T-cell (primary cell): ENCODE measurements around the gene MMP20. TPM values are rescaled to one million over a fixed set of nuclear protein-coding genes. Genes with fewer than 3 reads are reported as not detected.

Experiments used
- ATAC-seq, 4 experiments: fragments of 200-7000 bp in 3 of 4; fragments of 150-1000 bp in 1 of 4; cut with Tn5 transposase; replicated peaks in 1 of 4; 1 replicate in 3 of 4; 2 replicates in 1 of 4; pipeline ENCODE4 v1.10.0; 2021; ENCODE audit warnings: moderate library complexity in 3 of 4, mild to moderate bottlenecking in 2 of 4, moderate number of reproducible peaks in 1 of 4
- CTCF ChIA-PET, 2 donors: fragments of 300-600 bp; sonication (Branson Sonifier 250); formaldehyde crosslinking; loops; one replicate each; lab custom pipeline; 2022; ENCODE audit warnings: antibody characterized with exemption in 2 of 2; lab: Charles Lee
- POLR2A ChIA-PET, 2 donors: fragments of 300-600 bp; sonication (Branson Sonifier 250); formaldehyde crosslinking; loops; one replicate each; lab custom pipeline; 2022; ENCODE audit warnings: antibody characterized with exemption in 2 of 2; lab: Charles Lee
- DNase-seq, 35 experiments: peaks; one replicate each; pipeline versions ENCODE4 v3.0.0 to v3.0.0-alpha.2; 2013 to 2023
- H3K27ac ChIP-seq: one replicate; pipeline ENCODE4 v1.5.1; 2013; ENCODE audit warnings: low read length
- H3K27me3 ChIP-seq, 2 experiments: replicated peaks in 1 of 2; 1 replicate in 1 of 2; 2 replicates in 1 of 2; pipeline versions ENCODE4 v1.6.1 to v1.7.0; 2013; ENCODE audit warnings: low read length in 1 of 2, mixed read lengths in 1 of 2; ENCODE audit not compliant: control insufficient read depth in 2 of 2, insufficient read depth in 2 of 2; ENCODE audit errors: extremely low read depth in 1 of 2
- H3K36me3 ChIP-seq, 2 donors: 1 replicate in 1 of 2; 2 replicates in 1 of 2; pipeline versions ENCODE4 v1.6.1 to v1.7.0; 2013; ENCODE audit warnings: low read length in 1 of 2; ENCODE audit not compliant: control insufficient read depth in 2 of 2, insufficient read depth in 1 of 2; ENCODE audit errors: extremely low read depth in 1 of 2
- H3K4me1 ChIP-seq, 2 experiments: 1 replicate in 1 of 2; 2 replicates in 1 of 2; pipeline versions ENCODE4 v1.6.1 to v1.7.0; 2013; ENCODE audit warnings: low read length in 2 of 2, mixed read lengths in 1 of 2; ENCODE audit not compliant: insufficient read depth in 2 of 2, control insufficient read depth in 1 of 2; ENCODE audit errors: extremely low read depth in 1 of 2
- H3K4me3 ChIP-seq, 2 donors: 1 replicate in 1 of 2; 2 replicates in 1 of 2; pipeline versions ENCODE4 v1.5.1 to v1.7.0; 2013; ENCODE audit warnings: mild to moderate bottlenecking in 2 of 2, low read length in 1 of 2, moderate library complexity in 1 of 2; ENCODE audit not compliant: control insufficient read depth in 1 of 2; ENCODE audit errors: extremely low read depth in 1 of 2
- H3K9me3 ChIP-seq: 2 replicates; pipeline ENCODE4 v1.7.0; 2013
- H3K27ac Mint-ChIP-seq, 2 donors: one replicate each; pipeline ENCODE4 v1.8.0; 2020 to 2021; ENCODE audit warnings: mild to moderate bottlenecking in 2 of 2, mixed read lengths in 2 of 2
- H3K27me3 Mint-ChIP-seq, 2 donors: one replicate each; pipeline ENCODE4 v1.8.0; 2021 to 2022; ENCODE audit warnings: mixed read lengths in 2 of 2
- H3K36me3 Mint-ChIP-seq: one replicate; pipeline ENCODE4 v1.8.0; 2021; ENCODE audit warnings: mixed read lengths
- H3K4me1 Mint-ChIP-seq, 3 donors: one replicate each; pipeline ENCODE4 v1.8.0; 2020 to 2022; ENCODE audit warnings: mixed read lengths in 3 of 3, mild to moderate bottlenecking in 1 of 3
- H3K4me3 Mint-ChIP-seq, 3 donors: one replicate each; pipeline ENCODE4 v1.8.0; 2020 to 2022; ENCODE audit warnings: mild to moderate bottlenecking in 3 of 3, mixed read lengths in 3 of 3, moderate library complexity in 3 of 3
- H3K9me3 Mint-ChIP-seq, 3 donors: one replicate each; pipeline ENCODE4 v1.8.0; 2020 to 2022; ENCODE audit warnings: mixed read lengths in 3 of 3
- WGBS: methylation state at CpG from one replicate; pipeline ENCODE4 v1.1.5; 2013; ENCODE audit warnings: missing lambda C conversion rate; ENCODE audit not compliant: insufficient coverage; 5-methylcytosine and 5-hydroxymethylcytosine counted together
- total RNA-seq, 35 experiments: library from RNA in 6 of 35; stranded (reverse) in 6 of 35; fragments of 120-200 nt in 1 of 35; gene quantifications; one replicate each; pipeline versions ENCODE4 v1.2.1 to v1.2.4 and lab custom pipeline; 2013 to 2026

The MMP20 gene
- total RNA-seq, 5 donors from 2014 or later (not counting 1 experiment from before 2014, with no cell fraction given), result not detected

DNA sequence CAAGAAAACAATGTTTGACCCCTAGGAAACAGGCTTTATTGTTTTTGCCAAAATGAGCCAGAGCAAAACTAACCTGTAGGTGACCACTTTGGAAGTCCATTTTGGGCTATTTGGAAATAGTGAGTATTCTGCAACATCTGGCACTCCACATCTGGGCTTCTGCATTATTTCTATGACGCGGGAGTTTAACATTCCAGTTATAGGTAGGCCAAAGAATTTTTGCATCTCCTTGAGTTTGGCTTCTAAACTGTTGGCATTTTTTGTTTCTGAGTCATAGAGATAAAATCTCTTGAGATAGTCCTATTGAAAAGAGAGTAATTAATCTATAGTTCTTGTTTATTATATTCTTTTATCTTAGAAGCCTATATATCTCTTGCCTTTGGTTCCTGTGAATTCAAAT, 97.4 kb downstream of the MMP20 start:
- DNase-seq, result no peak
- no peaks in the 10 kb centered on the region for H3K36me3 ChIP-seq
- ChIA-PET POLR2A (no interaction called here), CTCF (no interaction called here)
- Mint-ChIP-seq H3K27me3 (peaks cover 1 to 2% of the 10 kb centered on the region in 2 donors), H3K27ac (no peak overlapping the region), H3K4me3 (no peak overlapping the region), H3K4me1 (peaks cover under 1 to 7% (median 6%) of the 10 kb centered on the region in 3 donors), H3K36me3 (no peaks in the 10 kb centered on the region), H3K9me3 (no peaks in the 10 kb centered on the region)
- H3K4me3 ChIP-seq, result no peak overlapping the region
- H3K27me3 ChIP-seq, result no peaks in the 10 kb centered on the region
- H3K27ac ChIP-seq, result no peak overlapping the region
- no peaks in the 10 kb centered on the region for H3K9me3 ChIP-seq
- H3K4me1 ChIP-seq, result peaks cover 0 to 2% of the 10 kb centered on the region in 2 experiments
- no CpG with 5 or more reads among the region's 2 CpGs for WGBS
- no peak for ATAC-seq

DNA sequence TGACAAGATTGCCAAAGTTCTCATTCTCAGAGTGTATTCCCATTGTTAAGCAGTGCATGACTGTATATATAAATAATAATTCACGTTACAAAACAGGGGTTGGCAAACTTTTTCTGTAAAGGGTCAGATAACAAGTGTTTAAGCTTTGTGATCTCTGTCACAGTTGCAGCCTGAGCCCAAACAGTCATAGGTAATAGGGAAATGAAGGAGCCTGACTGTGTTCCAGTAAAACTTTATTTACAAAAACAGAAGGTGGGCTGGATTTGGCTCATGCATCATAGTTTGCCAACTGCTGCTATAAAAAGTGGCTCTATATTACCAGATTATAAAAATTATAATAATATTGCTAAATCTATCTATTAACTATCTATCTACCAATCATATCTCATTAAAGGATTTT, 98.1 kb downstream of the MMP20 start:
- no peaks in the 10 kb centered on the region for H3K9me3 ChIP-seq
- DNase-seq, result no peak
- H3K27ac ChIP-seq, result no peak overlapping the region
- peaks cover 0 to 2% of the 10 kb centered on the region in 2 experiments for H3K4me1 ChIP-seq
- WGBS, result no CpG with 5 or more reads among the region's 1 CpG
- ATAC-seq, result no peak
- H3K9me3 Mint-ChIP-seq, result no peaks in the 10 kb centered on the region
- peaks cover 4 to 10% (median 7%) of the 10 kb centered on the region in 3 donors for H3K4me1 Mint-ChIP-seq
- ChIA-PET CTCF (no interaction called here), POLR2A (interaction anchor here in 1 of 2 donors (0.6 kb wide), 1 partner anchor 37 kb away, joined by 3 read pairs; no protein-coding TSS in a partner anchor)
- peaks cover 7 to 8% of the 10 kb centered on the region in 2 donors for H3K27me3 Mint-ChIP-seq
- H3K4me3 ChIP-seq, result no peak overlapping the region
- no peak overlapping the region for H3K4me3 Mint-ChIP-seq
- H3K36me3 Mint-ChIP-seq, result no peaks in the 10 kb centered on the region
- H3K27me3 ChIP-seq, result no peaks in the 10 kb centered on the region
- H3K36me3 ChIP-seq, result no peaks in the 10 kb centered on the region
- no peak overlapping the region for H3K27ac Mint-ChIP-seq

Other genes with a start within 250 kb of the MMP20 start
- gene TMEM123, start 172.6 kb downstream of the MMP20 start, total RNA-seq, result 100 to 1,000 TPM; 361 to 469 (median 428) TPM
- gene MMP7, start 94.6 kb downstream of the MMP20 start, total RNA-seq, result under 1 TPM in 3 of 5 donors, not detected in 2; 0.23 to 0.73 (median 0.60) TPM
- not detected for gene MMP27, start 80.4 kb upstream of the MMP20 start, total RNA-seq
- gene MMP8, start 99.6 kb upstream of the MMP20 start, total RNA-seq, result not detected
- gene MMP10, start 155.3 kb upstream of the MMP20 start, total RNA-seq, result not detected
- not detected for gene MMP1, start 172.8 kb upstream of the MMP20 start, total RNA-seq
- not detected for gene MMP3, start 218.3 kb upstream of the MMP20 start, total RNA-seq
- gene MMP12, start 249.7 kb upstream of the MMP20 start, total RNA-seq, result not detected